CD4-positive, alpha-beta T cell treated with Interleukin-10 for 1 hour (primary cell): ENCODE measurements around the gene SCP2D1.
"Not testable (repeated sequence)": the region's sequence is repeated elsewhere in the genome, so short reads cannot be mapped to it uniquely, and the experiment has no call there.

Source experiments
- DNase-seq: peaks from one replicate; pipeline ENCODE4 v3.0.0-alpha.2; 2020

The SCP2D1 gene

DNA sequence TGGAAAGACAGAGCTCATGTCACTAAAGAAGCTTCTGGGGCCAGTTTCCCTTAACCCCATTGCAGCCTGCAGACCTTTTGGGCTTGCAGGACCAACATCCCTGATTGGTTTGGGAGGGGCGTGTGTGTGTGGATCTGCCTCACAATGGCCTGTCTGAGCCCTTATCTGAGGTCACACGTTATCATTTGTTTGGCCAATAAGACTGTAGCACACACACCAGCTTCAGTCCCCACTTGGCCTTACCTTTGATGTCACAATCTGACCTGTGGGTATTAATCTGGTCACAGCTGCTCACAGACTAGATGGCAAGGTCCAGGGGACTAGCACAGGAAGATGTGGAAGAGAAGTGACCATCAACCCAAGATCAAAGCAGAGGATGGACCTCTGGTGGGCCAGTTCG is at the start of gene SCP2D1:
Gene SCP2D1 (plus strand): TSS at position 301 of the 400 bp plus-strand sequence. CDS start 33 bp downstream, at position 334.
- no peak for DNase-seq

DNA sequence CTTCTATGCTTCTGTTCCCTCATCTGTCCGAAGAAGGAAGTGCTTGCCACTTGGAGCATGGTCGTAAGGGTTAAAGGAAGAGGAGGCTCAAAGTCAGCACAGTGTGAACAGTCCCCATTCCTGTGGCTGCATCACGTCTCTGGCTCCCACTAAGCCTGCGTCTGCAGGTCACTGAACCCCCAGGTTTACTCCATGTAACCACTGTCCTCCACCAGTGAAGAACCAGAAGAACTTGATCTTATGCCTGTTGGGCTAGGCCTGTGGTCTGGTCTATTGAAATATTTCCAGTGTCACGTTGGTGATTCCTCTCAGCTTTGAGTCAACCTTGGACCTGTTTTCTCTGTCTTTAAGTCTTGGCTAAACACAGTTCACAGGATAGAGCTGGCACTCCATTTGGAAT is 45.9 kb upstream of the SCP2D1 start:
- no peak for DNase-seq

DNA sequence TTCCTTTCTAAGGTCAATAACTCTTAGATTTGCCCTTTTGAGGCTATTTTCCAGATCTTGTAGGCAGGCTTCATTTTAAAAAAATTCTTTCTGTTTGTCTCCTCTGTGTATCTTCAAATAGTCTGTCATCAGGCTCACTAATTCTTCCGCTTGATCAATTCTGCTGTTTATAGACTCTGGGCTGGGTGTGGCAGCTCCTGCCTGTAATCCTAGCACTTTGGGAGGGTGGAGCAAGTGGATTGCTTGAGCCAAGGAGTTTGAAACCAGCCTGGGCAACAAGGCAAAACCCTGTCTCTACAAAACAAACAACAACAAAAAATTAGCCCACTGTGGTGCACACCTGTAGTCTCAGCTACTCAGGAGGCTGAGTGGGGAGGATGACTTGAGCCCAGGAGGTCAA is 40.0 kb upstream of the SCP2D1 start:
- DNase-seq = no peak

DNA sequence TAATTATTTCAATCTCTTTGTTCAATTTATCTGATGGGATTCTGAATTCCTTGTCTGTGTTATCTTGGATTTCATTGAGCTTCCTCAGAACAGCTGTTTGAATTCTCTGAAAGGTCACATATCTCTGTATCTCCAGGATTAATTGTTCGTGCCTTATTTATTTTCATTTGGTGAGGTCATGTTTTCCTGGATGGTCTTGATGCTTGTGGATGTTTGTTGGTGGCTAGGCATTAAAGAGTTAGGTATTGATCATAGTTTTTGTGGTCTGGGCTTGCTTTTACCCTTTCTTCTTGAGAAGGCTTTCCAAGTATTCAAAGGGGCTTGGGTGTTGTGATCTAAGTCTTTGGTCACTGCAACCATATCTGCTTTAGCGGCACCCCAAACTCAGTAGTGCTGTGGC is 39.4 kb upstream of the SCP2D1 start:
- DNase-seq = no peak

DNA sequence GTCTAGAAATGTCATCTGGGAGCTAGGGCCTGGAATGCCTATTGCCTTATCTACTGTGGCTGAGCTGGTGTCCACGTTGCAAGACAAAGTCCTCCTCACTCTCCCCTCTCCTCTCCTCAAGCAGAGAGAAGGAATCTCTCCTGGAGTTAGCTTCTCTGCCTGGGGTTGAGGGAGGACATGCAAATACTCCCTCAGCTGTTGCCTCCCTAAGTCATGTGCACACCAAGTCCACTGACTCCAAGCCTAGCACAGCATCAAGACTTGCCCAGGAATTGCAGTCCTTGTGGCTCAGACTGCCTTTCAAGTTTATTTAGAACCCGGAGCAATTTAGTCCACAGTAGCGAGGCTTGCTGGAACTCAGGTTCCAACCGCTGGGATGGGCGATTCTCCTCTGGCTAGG is 38.0 kb upstream of the SCP2D1 start:
- no peak for DNase-seq

DNA sequence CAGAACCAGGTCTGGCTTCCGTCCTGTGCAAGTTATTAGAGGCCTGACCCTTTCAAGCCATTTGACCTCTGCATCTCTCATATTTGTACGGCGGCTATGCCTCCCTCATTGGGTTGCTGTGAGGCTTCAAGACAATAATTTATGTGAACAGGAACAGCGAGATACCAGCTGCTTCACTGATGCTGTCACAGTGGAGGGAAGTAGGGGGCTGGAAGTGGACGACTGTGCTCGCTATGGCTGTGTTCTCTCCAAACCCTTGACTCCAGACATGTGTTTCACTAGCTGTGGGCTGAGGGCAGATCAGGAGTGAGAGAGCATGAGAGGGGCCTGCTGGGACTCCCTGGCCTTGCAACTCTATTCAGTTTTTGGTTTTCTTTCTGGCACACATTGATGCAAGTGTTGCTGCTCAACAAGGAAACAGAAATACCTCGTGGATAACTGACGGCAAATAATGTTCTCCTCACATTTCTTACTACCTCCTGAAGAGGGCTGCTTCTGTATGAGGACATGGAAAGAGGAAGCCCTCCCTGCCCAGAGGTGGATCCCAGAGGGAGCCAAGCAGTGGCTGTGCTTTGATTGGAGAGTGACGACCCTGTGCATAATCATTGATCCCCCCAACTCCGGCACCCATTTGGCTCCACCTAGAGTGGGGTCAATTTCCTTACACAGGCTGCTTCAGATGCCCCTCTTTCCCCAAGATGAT is 34.7 kb upstream of the SCP2D1 start:
- no peak for DNase-seq

DNA sequence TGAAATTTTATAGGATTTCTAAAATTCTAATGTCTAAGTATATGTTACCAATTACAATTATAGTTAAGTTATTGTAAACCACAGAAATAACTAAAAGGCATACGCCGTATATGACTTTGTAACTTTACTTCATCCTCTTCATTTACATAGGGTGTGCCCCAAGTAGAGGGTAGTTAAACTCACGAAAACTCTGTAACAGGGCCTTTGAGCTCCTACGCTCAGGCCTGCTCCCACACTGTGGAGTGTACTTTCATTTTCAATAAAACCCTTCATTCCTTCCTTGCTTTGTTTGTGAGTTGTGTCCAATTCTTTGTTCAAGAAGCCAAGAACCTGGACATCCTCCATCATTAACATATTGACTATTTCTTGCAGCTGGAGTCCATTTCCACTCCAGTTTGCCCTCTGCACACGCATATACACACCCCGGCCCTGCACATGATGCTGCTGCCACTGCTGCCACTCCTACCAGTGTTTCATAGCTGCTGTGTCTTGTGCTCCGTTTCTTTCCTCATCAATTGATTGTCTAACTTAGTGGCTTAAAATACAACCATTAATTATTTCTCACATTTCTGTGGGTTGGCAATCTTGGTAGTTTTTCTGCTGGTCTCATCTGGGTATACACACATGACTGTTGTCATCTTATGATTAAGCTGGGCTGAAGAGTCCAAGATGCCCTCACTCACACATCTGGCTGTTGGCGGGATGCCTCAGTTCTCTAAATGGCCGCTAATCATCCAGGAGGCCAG is 33.0 kb upstream of the SCP2D1 start:
- DNase-seq = no peak

DNA sequence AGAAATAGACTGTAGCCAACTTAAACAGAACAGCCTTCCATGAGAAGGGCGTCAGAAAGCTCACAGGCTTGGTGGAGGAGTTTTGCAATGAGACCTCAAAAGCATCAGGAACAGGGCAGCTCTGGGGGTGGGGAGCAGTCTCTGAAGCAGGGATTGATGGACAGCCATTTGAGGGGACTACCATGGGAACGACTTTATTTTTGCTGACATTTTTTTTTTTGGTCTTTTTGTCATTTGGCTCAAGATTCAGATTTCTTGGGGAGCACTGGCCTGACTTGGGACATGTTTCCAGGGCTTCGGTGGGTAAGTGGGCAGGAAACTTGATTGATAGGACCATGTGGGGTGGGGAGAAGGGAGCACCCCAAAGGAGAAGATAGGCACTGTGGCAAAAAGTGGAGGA is 32.1 kb upstream of the SCP2D1 start:
- no peak for DNase-seq

DNA sequence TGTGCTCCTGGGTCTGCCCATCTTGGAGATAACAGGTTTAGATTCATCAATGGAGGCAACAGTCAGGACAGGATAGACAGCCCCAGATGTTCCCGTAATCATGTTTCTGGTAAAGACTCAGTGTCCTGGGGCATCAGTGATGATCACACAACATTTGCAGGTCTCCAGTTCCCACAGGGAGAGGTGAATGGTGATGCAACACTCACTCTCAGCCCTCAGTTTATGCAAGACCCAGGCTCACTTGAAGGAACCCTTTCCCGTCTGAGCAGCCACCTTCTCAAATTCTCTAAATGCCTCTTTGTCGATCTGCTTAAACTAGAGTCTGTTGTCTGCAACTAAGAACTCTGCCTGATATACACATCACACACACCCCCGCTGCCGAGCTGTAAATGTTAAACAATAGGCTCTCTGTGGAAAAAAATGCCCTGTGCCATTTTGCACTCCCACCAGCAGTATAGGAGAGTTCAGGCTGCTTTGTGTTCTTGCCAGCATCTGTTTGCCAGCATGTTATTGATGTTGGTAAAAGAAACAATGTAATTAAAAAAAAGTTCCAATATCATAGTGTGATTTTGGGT is 30.1 kb upstream of the SCP2D1 start:
- DNase-seq = no peak

DNA sequence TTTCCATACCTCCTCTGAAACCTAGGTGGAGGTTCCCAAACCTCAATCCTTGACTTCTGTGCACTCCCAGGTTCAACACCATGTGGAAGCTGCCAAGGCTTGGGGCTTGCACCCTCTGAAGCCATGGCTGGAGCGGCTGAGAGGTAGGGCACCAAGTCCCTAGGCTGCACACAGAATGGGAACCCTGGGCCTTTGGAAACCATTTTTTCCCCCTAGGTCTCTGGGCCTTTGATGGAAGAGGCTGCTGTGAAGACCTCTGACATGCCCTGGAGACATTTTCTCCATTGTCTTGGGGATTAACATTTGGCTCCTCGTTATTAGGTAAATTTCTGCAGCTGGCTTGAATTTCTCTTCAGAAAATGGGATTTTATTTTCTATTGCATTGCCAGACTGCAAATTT is 26.5 kb upstream of the SCP2D1 start:
- DNase-seq = not testable (repeated sequence)

DNA sequence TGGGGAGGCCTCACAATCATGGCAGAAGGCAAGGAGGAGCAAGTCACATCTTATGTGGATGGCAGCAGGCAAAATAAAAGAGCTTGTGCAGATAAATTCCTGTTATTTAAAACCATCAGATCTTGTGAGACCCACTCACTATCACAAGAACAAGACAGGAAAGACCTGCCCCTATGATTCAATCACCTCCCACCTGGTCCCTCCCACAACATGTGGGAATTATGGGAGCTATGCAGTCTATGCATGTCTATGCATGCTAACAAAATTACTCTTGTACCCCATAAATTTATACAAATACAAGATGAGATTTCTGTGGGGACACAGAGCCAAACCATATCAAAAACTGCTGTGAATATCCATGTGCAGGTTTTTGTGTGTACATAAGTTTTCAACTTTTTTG is 25.6 kb upstream of the SCP2D1 start:
- no peak for DNase-seq

DNA sequence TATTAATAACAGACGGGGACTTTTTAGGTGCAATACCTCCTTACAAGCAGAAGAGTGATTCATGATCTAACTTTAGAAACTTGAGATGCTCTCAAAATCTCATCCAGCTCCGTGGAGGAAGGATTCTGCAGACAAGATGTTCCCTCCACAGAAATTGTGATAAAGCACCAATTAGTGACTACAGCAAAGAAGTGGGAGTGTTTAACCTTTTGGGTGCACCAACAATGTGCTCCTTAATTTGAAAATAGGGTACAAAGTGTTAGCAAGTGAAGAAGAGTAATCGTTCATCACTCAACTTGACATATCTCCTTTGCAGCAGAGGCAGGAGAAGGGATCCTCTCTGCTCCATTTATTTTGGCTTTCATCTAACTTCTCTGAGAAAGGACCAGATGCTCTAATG is 22.8 kb upstream of the SCP2D1 start:
- no peak for DNase-seq

DNA sequence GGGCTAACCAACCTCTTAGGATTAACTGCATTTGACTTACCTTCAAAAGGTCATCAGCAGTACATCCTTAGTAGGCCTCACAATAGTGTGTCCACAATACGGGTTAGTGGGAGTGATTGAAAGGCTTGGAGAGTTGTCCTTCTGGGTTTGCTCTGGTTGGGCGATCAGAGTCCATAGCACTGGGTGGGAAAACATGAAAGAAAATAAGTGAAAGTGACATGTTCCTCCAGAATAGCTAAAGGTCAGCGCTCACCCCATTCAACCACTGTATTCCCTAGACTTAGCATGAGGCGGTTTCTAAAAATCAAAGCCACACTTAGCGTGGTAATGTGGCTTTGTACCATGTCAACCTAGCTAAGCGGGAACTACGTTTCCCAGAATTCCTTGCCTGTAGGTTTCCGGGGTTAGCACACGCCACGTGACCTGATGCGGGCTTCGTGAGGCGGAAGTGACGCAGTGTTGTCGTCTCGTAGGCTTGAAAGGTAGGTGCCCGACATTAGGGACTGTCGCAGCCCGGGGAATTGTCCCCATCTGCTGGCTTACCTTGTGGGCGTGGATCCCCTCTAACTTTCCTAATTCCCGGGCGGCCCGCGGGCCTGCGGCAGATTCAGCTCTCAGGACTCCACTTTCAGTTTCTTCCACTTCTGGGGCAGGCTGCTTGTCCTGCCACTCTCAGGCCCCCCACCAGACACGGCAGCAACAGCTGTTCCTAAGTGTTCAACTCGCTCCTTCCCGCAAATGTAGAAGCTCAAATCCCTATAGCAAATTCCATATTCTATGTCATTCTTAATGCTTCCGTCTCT is 19.8 kb upstream of the SCP2D1 start:
- peak; percentile 92 for DNase-seq

DNA sequence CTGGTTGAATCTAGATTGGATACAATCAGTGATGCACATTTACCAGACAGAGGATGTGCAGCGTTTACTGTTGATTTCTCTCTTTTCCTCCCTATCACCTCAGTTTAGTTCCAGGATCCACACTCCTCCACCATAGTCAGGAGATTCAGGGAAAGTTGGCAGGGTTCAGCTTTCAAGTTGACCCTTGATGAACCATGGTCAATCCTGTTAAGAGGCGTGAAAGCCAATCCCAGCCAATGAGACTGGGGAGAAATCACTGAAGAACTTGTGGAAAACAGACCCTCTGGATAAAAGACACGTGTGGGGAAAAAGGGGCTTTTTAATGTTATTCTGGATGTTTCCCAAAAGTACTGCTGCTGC is 19.2 kb upstream of the SCP2D1 start:
- no peak for DNase-seq

DNA sequence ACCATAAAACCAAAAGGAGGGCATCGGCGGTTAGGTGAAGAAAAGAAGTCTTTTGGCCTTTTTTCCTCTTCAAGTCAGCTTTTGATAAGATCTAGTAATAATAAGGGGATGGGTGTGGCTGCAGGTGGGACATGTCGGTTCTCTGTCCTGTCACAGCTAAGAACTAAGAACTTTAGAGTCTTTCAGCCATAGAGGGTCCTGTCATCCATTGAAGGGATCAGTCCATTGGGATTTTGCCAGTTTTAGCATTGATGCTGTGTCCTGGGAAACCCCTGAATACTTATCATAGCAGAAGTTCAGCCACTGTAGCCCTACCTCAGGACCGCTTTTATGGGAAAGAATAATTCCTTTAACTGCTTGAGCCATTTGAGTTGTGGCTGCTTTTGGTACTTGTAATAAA is 18.2 kb upstream of the SCP2D1 start:
- DNase-seq = no peak

DNA sequence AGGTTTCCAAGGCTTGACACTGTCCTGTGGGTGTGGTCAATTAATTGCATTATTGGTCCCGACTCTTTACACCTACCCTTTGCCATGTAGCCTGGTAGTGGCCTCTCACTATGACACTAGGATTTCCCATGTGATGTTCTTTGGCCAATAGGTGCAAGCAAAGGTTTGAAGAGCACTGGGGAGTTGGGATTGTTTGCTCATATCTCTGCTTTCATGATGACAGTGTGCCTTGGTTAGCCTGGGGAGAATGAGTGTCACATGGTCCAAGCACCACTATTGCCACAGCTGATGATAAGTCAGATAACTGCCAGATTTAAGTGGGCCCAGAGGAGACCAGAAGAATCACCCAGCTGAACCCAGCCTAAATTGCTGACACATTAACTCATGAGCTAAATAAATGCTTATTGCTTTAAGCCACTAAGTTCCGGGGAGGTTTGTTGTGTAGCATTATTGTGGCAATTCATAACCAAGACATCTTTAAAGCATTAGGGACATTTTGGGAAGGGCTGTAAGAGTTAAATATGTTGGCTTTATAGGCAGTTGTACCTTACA is 17.2 kb upstream of the SCP2D1 start:
- no peak for DNase-seq

DNA sequence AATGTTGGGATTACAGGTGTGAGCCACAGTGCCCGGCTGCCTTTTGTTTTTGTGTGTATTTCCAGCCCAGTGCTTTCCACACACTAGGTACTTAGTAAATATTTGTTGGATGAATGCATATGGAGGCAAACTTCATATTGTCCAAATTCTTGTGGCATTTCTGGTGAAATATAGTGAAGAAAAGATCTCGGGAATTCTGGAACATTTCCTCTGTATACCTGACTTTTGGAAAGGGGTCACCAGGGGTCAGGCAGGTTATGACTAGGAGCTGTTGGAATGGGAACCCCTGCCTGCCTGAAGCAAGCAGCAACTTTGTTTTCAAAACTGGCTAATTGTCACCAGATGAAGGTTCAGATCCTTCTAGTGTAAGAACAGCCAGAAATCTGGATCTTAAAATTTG is 12.1 kb upstream of the SCP2D1 start:
- DNase-seq = no peak

DNA sequence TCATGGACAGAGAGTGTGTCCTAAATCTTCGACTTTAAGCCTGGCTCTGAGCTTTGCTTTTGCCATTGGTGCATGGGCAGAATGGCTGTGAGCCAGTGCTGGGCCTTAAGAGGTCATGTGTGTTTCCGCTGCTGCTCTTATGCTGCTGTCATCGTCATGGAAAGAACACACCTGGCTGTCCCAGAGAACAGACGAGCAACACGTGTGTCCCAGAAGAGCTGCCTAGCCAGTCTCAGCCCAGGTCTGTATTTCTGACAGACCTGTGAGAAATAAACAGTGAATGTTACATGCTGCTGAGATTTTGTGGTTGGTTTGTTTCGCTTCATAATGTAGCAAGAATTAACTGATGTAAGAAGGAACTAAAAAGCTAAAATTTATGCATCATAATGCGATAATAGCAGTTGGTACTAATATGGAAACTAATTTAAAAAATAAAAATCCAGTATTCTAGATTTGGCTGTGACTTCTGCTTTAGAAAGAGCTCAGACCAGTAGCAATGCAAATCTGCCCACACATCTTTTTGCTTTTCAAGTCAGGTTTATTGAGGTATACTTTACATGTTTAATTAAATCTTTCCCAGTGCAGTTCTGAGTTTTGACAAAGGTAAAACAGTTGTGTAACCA is 11.5 kb upstream of the SCP2D1 start:
- DNase-seq = no peak

DNA sequence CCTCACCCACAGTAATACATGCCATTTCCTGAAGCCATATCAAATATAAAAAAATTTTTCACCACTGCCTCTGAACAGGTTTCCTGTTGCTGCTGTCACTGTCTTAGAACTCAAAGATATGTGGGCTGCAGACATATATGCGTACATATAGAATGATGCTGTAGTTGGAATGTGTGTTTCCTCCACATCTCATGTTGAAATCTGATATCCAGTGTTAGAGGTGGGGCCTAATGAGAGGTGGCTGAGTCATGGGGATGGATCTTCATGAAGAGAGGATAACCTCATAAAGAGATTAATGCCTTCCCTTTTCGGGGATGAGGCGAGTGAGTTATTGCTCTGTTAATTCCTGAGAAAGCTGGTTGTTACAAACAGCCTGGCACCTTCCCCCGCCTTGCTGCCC is 7.7 kb upstream of the SCP2D1 start:
- no peak for DNase-seq

DNA sequence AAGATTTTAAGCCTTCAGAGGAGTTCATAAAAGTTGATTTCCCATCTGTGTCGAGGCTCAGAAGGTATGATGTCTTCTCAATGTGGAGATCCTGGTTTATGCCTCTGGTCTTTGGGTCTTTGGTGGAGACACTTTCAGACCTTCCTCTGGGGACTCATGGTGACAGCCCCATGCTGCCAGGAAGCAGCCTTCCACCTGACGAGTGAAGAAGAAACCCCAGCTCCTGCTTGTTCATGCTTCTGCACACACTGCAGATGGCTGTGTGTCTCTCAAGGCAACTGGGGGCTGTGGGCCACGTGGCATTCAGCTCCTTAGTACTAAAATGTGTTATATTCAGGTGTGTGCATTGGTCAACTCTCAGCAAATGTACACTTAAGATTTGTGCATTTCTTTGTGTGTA is 4.9 kb upstream of the SCP2D1 start:
- no peak for DNase-seq

DNA sequence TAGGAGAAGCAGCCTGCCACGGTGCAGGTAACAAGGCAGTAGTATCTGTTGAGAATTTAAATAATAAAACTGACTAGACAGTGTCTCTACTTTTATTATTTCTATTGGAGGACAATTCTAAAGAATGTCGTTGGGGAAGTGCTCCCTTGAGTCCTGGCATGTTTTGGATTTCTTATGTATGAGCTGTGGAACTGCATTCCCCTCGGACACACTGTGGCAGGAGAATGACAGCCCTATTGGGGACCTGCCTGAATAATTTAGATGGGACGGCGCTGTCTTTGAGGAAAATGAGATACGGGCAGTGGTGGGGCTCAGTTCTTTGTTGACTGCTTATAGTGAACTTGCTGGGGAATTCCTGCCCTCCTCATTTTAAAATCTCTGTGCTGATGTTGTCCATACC is 2.4 kb upstream of the SCP2D1 start:
- no peak for DNase-seq

DNA sequence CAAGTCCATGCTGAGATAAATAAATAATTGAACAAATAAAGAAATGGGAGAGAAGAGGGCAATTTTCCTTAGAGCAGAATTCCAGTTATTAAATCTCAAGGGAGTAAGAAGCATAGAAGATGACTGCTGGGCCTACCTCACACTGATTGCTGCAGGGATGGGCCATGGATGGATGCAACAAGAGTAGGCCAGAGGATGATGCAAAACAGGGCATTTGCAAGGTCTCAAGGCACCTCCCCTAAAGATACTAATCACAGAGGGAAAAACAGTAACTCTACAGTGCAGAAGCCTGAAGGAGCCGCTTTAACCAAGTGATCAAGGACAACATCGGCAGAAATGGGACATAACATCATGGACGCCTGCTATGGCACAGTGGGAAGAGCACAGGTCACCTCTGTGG is 1.7 kb upstream of the SCP2D1 start:
- no peak for DNase-seq
